ENCODE measurements around the gene TLE7. TPM values are rescaled to one million over a fixed set of nuclear protein-coding genes. Genes with fewer than 3 reads are reported as not detected.

Gene TLE7
- not detected in 2 replicates for total RNA-seq

GRCh38 chr16:71442051-71442440 is at the start of gene TLE7:
TLE7 (minus strand) TSS chr16:71442054; CDS start chr16:71433324, 8,730 bp downstream.

GRCh38 chr16:71489122-71489521 is 47.3 kb upstream of the TLE7 start, which contains the start of gene ZNF19:
ZNF19 (minus strand) TSS chr16:71489324; CDS start chr16:71482114, 7,210 bp downstream.

GRCh38 chr16:71461686-71462648 is 20.1 kb upstream of the TLE7 start, which contains the start of gene ZNF23:
ZNF23 (minus strand) TSS chr16:71462247; CDS start chr16:71456796, 5,451 bp downstream.

Other genes starting within 250 kb of the TLE7 start
- 0.26 and 0.63 TPM in 2 replicates for gene HYDIN, start 211.3 kb downstream of the TLE7 start, total RNA-seq
- gene CMTR2, start 152.7 kb downstream of the TLE7 start, total RNA-seq, result 13.7 and 22.5 TPM in 2 replicates
- gene CALB2, start 83.3 kb downstream of the TLE7 start, total RNA-seq, result under 0.01 TPM in 1 of 2 replicates, not detected in the other
- gene ZNF23, start 20.2 kb upstream of the TLE7 start, total RNA-seq, result 8.9 and 10.9 TPM in 2 replicates
- gene ZNF19, start 47.3 kb upstream of the TLE7 start, total RNA-seq, result 1.4 and 1.8 TPM in 2 replicates
- gene CHST4, start 84.4 kb upstream of the TLE7 start, total RNA-seq, result not detected in 2 replicates
- gene TAT, start 135.0 kb upstream of the TLE7 start, total RNA-seq, result not detected in 2 replicates
- not detected in 2 replicates for gene MARVELD3, start 184.1 kb upstream of the TLE7 start, total RNA-seq

Measured in bronchial smooth muscle cell (primary cell).